Activated T-helper 1 cell treated with anti-CD3 and anti-CD28 coated beads, Interleukin-12 subunit alpha, Interleukin-12 subunit beta, Interleukin-2, Interleukin-4 antibody, amounts not matched to agents 30 ng/mL and 10 ng/mL and 1 ng/mL, durations not matched to agents 14 hours and 24 hours and 36 hours (primary cell): ENCODE data around the gene CYSRT1. TPM values are rescaled to one million over a fixed set of nuclear protein-coding genes. Genes with fewer than 3 reads are reported as not detected.
A peak's percentile ranks its signal among the peaks of the same experiment; 100 is the strongest.

Source experiments
- DNase-seq: peaks from one replicate; pipeline ENCODE4 v3.0.0; 2021; ENCODE audit warnings: low spot score
- H3K27ac Mint-ChIP-seq: one replicate; pipeline ENCODE4 v1.8.0; 2021; ENCODE audit warnings: mild to moderate bottlenecking, mixed read lengths
- H3K27me3 Mint-ChIP-seq: one replicate; pipeline ENCODE4 v1.8.0; 2022; ENCODE audit warnings: mild to moderate bottlenecking, moderate library complexity, mixed read lengths; ENCODE audit not compliant: insufficient read depth
- H3K36me3 Mint-ChIP-seq: one replicate; pipeline ENCODE4 v1.8.0; 2021; ENCODE audit warnings: low read depth, mixed read lengths
- H3K4me1 Mint-ChIP-seq: one replicate; pipeline ENCODE4 v1.8.0; 2021; ENCODE audit warnings: low read depth, mixed read lengths
- H3K4me3 Mint-ChIP-seq: one replicate; pipeline ENCODE4 v1.8.0; 2021; ENCODE audit warnings: mild to moderate bottlenecking, moderate library complexity, mixed read lengths
- H3K9me3 Mint-ChIP-seq: one replicate; pipeline ENCODE4 v1.8.0; 2021; ENCODE audit warnings: mixed read lengths
- intact Hi-C: fragments of 100-400 bp; cut with micrococcal nuclease; formaldehyde crosslinking; loops from one replicate; pipeline ENCODE4 v1.15.1; 2024
- total RNA-seq: library from RNA; stranded (reverse); gene quantifications from 2 replicates; pipeline ENCODE4 v1.2.3, GENCODE V29; 2022

Gene CYSRT1
- total RNA-seq, 1 donor from 2014 or later = 0.60 TPM

- no peaks in the 10 kb centered on the region for H3K9me3 Mint-ChIP-seq
- DNase-seq = no peak
- no peak overlapping the region for H3K27ac Mint-ChIP-seq
- intact Hi-C loops = no loop called here
- H3K27me3 Mint-ChIP-seq = peaks cover 4% of the 10 kb centered on the region
- no peak overlapping the region for H3K4me3 Mint-ChIP-seq
- peaks cover 16% of the 10 kb centered on the region for H3K36me3 Mint-ChIP-seq
- peaks cover 24% of the 10 kb centered on the region for H3K4me1 Mint-ChIP-seq
Measured at GRCh38 chr9:137185921-137186320, 39.1 kb upstream of the CYSRT1 start.

- intact Hi-C loops = no loop called here
- no peak overlapping the region for H3K27ac Mint-ChIP-seq
- no peaks in the 10 kb centered on the region for H3K9me3 Mint-ChIP-seq
Measured at GRCh38 chr9:137186385-137186784, 38.6 kb upstream of the CYSRT1 start.

DNA sequence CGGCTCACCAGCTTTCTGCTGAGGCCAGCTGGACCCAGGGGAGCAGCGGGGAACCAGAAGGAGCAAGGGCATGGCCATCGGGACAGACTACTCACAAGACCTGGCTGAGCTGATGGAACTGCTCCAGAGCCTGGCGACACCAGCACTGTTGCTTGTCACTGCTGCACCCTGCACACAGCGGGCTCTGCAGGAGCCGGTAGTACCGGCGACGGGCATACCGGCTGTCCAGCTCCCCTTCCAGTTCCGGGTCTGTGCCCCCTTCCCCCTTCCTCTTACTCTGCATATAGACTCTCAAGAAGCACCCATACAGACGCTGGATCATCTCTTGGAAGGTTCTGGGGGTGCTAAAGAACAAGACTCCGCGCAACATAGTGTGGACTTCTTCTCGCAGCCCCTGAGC lies 37.6 kb upstream of the CYSRT1 start:
- H3K4me3 Mint-ChIP-seq = peak overlapping the region; percentile 92
- H3K4me1 Mint-ChIP-seq = peaks cover 24% of the 10 kb centered on the region
- intact Hi-C loops = no loop called here
- peaks cover 13% of the 10 kb centered on the region for H3K36me3 Mint-ChIP-seq
- peaks cover 4% of the 10 kb centered on the region for H3K27me3 Mint-ChIP-seq
- H3K27ac Mint-ChIP-seq = peak overlapping the region; percentile 86
- no peak for DNase-seq
- no peaks in the 10 kb centered on the region for H3K9me3 Mint-ChIP-seq

More at GRCh38 chr9:137186385-137186784, 38.6 kb upstream of the CYSRT1 start:
- H3K36me3 Mint-ChIP-seq = peaks cover 16% of the 10 kb centered on the region
- peaks cover 24% of the 10 kb centered on the region for H3K4me1 Mint-ChIP-seq
- peaks cover 4% of the 10 kb centered on the region for H3K27me3 Mint-ChIP-seq
- no peak for DNase-seq
- H3K4me3 Mint-ChIP-seq = peak overlapping the region; percentile 92

GRCh38 chr9:137188086-137188489 lies 36.9 kb upstream of the CYSRT1 start:
- Mint-ChIP-seq H3K9me3 (no peaks in the 10 kb centered on the region), H3K27ac (peak overlapping the region; percentile 86), H3K27me3 (peaks cover 4% of the 10 kb centered on the region), H3K36me3 (peaks cover 13% of the 10 kb centered on the region), H3K4me3 (peak overlapping the region; percentile 92), H3K4me1 (peaks cover 24% of the 10 kb centered on the region)
- no peak for DNase-seq
- intact Hi-C loops = loop anchor here (1.0 to 2.0 kb wide), 9 partner anchors 12 to 397 kb away; partner anchors contain the start of genes NDOR1, NELFB, TMEM141 and TMEM203

GRCh38 chr9:137188490-137189296 lies 36.3 kb upstream of the CYSRT1 start, which contains the start of the genes ANAPC2 and SSNA1:
Gene ANAPC2, minus strand, starts transcription at chr9:137188560. Its CDS starts 28 bp downstream, at chr9:137188532.
Gene SSNA1, plus strand, starts transcription at chr9:137188676. Its CDS starts 51 bp downstream, at chr9:137188727.
- no peaks in the 10 kb centered on the region for H3K9me3 Mint-ChIP-seq

GRCh38 chr9:137189297-137190295 lies 35.4 kb upstream of the CYSRT1 start:
- Mint-ChIP-seq H3K27ac (peak overlapping the region; percentile 87), H3K4me3 (peak overlapping the region; percentile 97), H3K36me3 (peaks cover 5% of the 10 kb centered on the region), H3K27me3 (peaks cover 4% of the 10 kb centered on the region), H3K9me3 (no peaks in the 10 kb centered on the region), H3K4me1 (peaks cover 24% of the 10 kb centered on the region)
- intact Hi-C loops = loop anchor here (1.0 to 2.0 kb wide), 3 partner anchors 33 to 75 kb away; partner anchors contain the start of genes DPP7 and RNF224
- DNase-seq = no peak

More at GRCh38 chr9:137188490-137189296, 36.3 kb upstream of the CYSRT1 start, which contains the start of the genes ANAPC2 and SSNA1:
- Mint-ChIP-seq H3K27ac (peak within 1 kb of the TSS; percentile 87), H3K4me1 (peaks cover 24% of the 10 kb centered on the region), H3K27me3 (peaks cover 4% of the 10 kb centered on the region), H3K4me3 (peak within 1 kb of the TSS; percentile 97), H3K36me3 (peaks cover 11% of the 10 kb centered on the region)
- peak; percentile 94 for DNase-seq
- intact Hi-C loops = loop anchor here (1.0 to 2.0 kb wide), 11 partner anchors 12 to 397 kb away; partner anchors contain the start of genes DPP7, NDOR1, NELFB and RNF224

DNA sequence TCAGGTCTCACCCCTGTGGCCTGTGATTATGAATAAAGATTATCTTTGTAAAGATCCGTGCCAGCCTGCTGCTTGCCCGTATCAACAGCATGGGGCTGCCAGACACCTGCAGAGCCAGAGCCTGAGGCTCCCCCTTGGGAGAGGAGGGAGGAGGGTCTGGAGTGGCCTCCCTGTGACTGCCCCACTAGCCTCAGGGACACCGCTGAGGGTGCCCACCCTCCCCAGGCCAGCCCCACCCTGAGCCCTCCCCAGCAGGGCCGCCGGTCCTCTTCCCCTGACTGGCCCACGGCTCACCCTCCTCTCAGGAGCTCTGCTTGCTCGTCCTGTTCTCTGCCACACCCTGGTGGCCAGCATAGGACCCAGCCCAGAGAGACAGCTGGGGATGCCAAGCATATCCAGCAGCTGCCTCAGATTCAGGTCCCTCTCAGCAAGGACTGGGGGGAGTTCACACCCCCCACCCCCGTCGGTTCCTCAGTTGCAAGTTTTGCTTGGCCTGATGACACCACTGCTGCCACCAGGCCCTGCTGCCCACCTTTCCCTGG lies 34.6 kb upstream of the CYSRT1 start:
- peak overlapping the region; percentile 79 for H3K27ac Mint-ChIP-seq
- no peaks in the 10 kb centered on the region for H3K9me3 Mint-ChIP-seq
- no peak for DNase-seq
- peak overlapping the region; percentile 75 for H3K4me3 Mint-ChIP-seq
- peaks cover 5% of the 10 kb centered on the region for H3K36me3 Mint-ChIP-seq
- intact Hi-C loops = no loop called here
- H3K27me3 Mint-ChIP-seq = peaks cover 4% of the 10 kb centered on the region
- H3K4me1 Mint-ChIP-seq = peaks cover 24% of the 10 kb centered on the region

DNA sequence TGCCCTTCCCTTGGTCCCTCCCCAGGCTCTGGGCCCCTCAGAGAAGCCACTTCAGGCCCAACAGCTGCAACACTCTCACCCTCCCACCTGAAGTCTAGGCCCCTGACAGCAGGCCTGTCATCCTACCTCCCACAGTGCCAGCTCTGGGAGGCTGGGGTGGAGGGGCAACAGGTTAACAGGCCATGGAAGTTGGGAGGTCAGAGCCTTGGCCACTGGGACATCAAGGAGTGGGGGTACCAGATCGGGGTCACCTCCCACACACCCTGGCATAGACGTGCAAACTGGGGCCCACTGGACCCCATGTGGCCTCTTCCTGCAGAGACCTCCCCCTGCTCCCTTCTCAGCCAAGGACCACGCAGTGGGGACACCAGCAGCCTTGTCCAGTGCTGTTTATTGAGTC lies 33.7 kb upstream of the CYSRT1 start:
- H3K27ac Mint-ChIP-seq = no peak overlapping the region
- peak overlapping the region; percentile 75 for H3K4me3 Mint-ChIP-seq
- H3K9me3 Mint-ChIP-seq = no peaks in the 10 kb centered on the region
- intact Hi-C loops = no loop called here
- H3K4me1 Mint-ChIP-seq = peaks cover 24% of the 10 kb centered on the region
- no peak for DNase-seq
- H3K27me3 Mint-ChIP-seq = peaks cover 4% of the 10 kb centered on the region
- H3K36me3 Mint-ChIP-seq = peaks cover 5% of the 10 kb centered on the region

DNA sequence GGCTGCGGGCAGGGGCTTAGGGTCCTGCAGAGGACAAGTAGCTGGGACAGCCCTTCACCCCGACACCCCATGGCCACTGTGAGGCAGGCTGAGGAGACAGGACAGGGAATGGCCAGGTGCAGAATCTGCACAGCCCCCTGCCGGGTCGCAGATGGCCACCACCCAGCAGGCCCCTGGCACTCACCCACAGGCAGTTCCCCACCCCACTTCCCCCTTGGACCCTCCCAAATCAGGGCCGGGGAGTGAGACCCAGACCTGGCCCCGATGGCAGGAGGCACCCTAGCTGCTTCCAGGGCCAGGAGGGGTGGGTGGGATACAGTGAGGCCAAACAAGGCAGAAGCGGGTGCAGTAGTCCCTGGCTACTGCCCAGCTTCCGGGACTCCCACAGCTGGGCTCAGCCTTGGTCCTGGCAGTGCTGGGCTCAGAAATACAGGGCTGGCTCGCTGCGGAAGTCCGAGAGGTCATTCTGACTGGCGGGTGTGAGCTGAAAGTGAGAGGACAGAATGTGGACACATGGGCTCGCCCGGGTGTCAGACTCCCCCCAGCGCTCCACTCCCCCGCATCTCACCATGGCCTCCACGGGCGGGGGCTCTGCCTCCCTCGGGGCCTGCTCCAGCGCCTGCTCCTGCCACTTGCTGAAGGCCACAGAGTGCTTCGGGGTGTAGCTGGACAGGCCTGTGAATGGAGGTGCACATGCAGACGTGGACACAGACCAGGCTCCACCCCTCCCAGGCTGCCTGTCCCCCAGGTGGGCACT lies 33.1 kb upstream of the CYSRT1 start:
- intact Hi-C loops = no loop called here
- no peak overlapping the region for H3K4me3 Mint-ChIP-seq
- H3K36me3 Mint-ChIP-seq = peaks cover 5% of the 10 kb centered on the region
- no peaks in the 10 kb centered on the region for H3K9me3 Mint-ChIP-seq
- peaks cover 17% of the 10 kb centered on the region for H3K4me1 Mint-ChIP-seq
- no peak overlapping the region for H3K27ac Mint-ChIP-seq
- no peak for DNase-seq
- H3K27me3 Mint-ChIP-seq = peaks cover 4% of the 10 kb centered on the region

DNA sequence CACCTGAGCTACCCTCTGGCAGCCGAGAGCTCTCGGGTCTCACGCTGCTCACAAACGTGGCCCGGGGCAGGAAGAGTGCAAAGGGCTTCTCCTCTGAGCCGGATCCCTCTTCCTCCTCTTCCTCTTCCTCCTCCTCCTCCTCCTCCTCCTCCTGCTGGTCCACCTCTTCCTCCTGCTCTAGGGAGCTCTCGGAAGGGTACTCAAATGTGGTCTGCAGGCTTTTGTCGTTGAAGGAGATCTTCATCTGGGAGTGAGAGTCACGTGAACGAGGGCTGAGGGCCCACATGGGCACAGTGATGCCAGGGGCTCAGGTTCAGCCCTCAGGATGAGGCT lies 32.6 kb upstream of the CYSRT1 start:
- Mint-ChIP-seq H3K27me3 (peaks cover 4% of the 10 kb centered on the region), H3K27ac (no peak overlapping the region), H3K36me3 (peaks cover 5% of the 10 kb centered on the region), H3K4me1 (peaks cover 12% of the 10 kb centered on the region), H3K4me3 (no peak overlapping the region), H3K9me3 (no peaks in the 10 kb centered on the region)
- no peak for DNase-seq
- intact Hi-C loops = no loop called here

- Mint-ChIP-seq H3K9me3 (no peaks in the 10 kb centered on the region), H3K4me3 (no peak overlapping the region), H3K4me1 (peaks cover 8% of the 10 kb centered on the region), H3K27me3 (no peaks in the 10 kb centered on the region), H3K27ac (no peak overlapping the region), H3K36me3 (peaks cover 5% of the 10 kb centered on the region)
- intact Hi-C loops = no loop called here
- no peak for DNase-seq
Measured at GRCh38 chr9:137192859-137193258, 32.1 kb upstream of the CYSRT1 start.

DNA sequence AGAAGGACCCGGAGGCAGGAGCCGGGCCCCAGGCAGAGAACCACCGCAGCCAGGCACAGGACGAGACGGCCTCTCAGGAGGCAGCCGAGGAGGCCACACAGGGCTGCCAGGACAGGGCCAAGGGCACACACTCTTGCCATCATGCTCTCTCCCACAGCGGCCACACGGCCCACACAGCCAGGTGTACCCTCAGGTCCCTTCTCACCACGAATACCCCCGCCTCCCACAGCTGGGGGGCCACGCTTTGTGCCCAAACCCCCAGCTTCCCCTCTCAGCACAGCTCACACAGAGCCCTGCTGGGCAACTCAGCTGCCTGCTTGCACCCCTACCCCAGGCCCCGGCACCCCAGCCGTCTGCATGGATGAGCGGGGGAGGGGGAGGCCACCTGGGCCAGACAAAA lies 31.2 kb upstream of the CYSRT1 start:
- Mint-ChIP-seq H3K4me1 (peaks cover 8% of the 10 kb centered on the region), H3K9me3 (no peaks in the 10 kb centered on the region), H3K4me3 (no peak overlapping the region), H3K27ac (no peak overlapping the region), H3K36me3 (peaks cover 5% of the 10 kb centered on the region), H3K27me3 (no peaks in the 10 kb centered on the region)
- intact Hi-C loops = no loop called here
- no peak for DNase-seq
